ENCODE measurements around the gene UMOD. TPM values are rescaled to one million over a fixed set of nuclear protein-coding genes. Genes with fewer than 3 reads are reported as not detected.

Gene UMOD
- polyA plus RNA-seq, 3 donors, result not detected

- no peaks in the 10 kb centered on the region for H3K4me1 Mint-ChIP-seq
- no peak for DNase-seq
- H3K36me3 Mint-ChIP-seq, result no peaks in the 10 kb centered on the region
- TF ChIP-seq, protein P1, sequence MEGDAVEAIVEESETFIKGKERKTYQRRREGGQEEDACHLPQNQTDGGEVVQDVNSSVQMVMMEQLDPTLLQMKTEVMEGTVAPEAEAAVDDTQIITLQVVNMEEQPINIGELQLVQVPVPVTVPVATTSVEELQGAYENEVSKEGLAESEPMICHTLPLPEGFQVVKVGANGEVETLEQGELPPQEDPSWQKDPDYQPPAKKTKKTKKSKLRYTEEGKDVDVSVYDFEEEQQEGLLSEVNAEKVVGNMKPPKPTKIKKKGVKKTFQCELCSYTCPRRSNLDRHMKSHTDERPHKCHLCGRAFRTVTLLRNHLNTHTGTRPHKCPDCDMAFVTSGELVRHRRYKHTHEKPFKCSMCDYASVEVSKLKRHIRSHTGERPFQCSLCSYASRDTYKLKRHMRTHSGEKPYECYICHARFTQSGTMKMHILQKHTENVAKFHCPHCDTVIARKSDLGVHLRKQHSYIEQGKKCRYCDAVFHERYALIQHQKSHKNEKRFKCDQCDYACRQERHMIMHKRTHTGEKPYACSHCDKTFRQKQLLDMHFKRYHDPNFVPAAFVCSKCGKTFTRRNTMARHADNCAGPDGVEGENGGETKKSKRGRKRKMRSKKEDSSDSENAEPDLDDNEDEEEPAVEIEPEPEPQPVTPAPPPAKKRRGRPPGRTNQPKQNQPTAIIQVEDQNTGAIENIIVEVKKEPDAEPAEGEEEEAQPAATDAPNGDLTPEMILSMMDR (IDR thresholded peaks at IDR 0.05), result no peak
- Histone ChIP-seq H3K9ac (ENCODE audit: insufficient read depth, low read length, poor library complexity, severe bottlenecking) (no peak overlapping the region), H4K20me1 (ENCODE audit: insufficient read depth, low read length) (no peaks in the 10 kb centered on the region), H2AFZ (ENCODE audit: insufficient read depth, low read depth, low read length, poor library complexity, severe bottlenecking) (no peak overlapping the region), H3K27me3 (ENCODE audit: control insufficient read depth in 2 of 2, insufficient read depth in 2 of 2, low read length in 2 of 2) (no peaks in the 10 kb centered on the region), H3K4me2 (replicated peaks; ENCODE audit: extremely low read depth, low read length, poor library complexity, severe bottlenecking) (no peak overlapping the region), H3K9me3 (replicated peaks in 1 of 2; ENCODE audit: control insufficient read depth in 1 of 2, insufficient read depth in 1 of 2, low read length in 2 of 2) (no peaks in the 10 kb centered on the region), H3K4me1 (ENCODE audit: control insufficient read depth in 1 of 2, insufficient read depth in 2 of 2, low read length in 2 of 2) (no peaks in the 10 kb centered on the region), H3K79me2 (ENCODE audit: insufficient read depth, low read length) (no peaks in the 10 kb centered on the region), H3K27ac (ENCODE audit: low read depth in 1 of 2, low read length in 2 of 2) (no peak overlapping the region), H3K4me3 (replicated peaks in 1 of 3; ENCODE audit: low read depth in 2 of 3, low read length in 3 of 3) (no peak overlapping the region), H3K36me3 (replicated peaks in 1 of 2; ENCODE audit: control insufficient read depth in 1 of 2, insufficient read depth in 2 of 2, low read length in 2 of 2) (no peaks in the 10 kb centered on the region)
- 100% methylated on average over 1 of the region's 6 CpGs for WGBS (ENCODE audit: insufficient coverage)
- H3K4me3 Mint-ChIP-seq, result no peak overlapping the region
- intact Hi-C loops (cut with micrococcal nuclease), result no loop called here
- peaks cover 0 to 4% (median 0%) of the 10 kb centered on the region in 7 donors for H3K9me3 Mint-ChIP-seq
- H3K27me3 Mint-ChIP-seq (ENCODE audit: low read depth in 3 of 3), result peaks cover 4 to 20% (median 4%) of the 10 kb centered on the region in 3 donors
- no peak overlapping the region for H3K27ac Mint-ChIP-seq
Observed at GRCh38 chr16:20349615-20350014, 2.9 kb downstream of the UMOD start.

GRCh38 chr16:20348365-20349185 lies 3.9 kb downstream of the UMOD start:
- Histone ChIP-seq H3K9me3 (replicated peaks in 1 of 2; ENCODE audit: control insufficient read depth in 1 of 2, insufficient read depth in 1 of 2, low read length in 2 of 2) (no peaks in the 10 kb centered on the region), H4K20me1 (ENCODE audit: insufficient read depth, low read length) (no peaks in the 10 kb centered on the region), H3K27me3 (ENCODE audit: control insufficient read depth in 2 of 2, insufficient read depth in 2 of 2, low read length in 2 of 2) (no peaks in the 10 kb centered on the region), H3K79me2 (ENCODE audit: insufficient read depth, low read length) (no peaks in the 10 kb centered on the region), H3K4me3 (replicated peaks in 1 of 3; ENCODE audit: low read depth in 2 of 3, low read length in 3 of 3) (no peak overlapping the region), H3K4me2 (replicated peaks; ENCODE audit: extremely low read depth, low read length, poor library complexity, severe bottlenecking) (no peak overlapping the region), H3K27ac (ENCODE audit: low read depth in 1 of 2, low read length in 2 of 2) (no peak overlapping the region), H3K9ac (ENCODE audit: insufficient read depth, low read length, poor library complexity, severe bottlenecking) (no peak overlapping the region), H3K4me1 (ENCODE audit: control insufficient read depth in 1 of 2, insufficient read depth in 2 of 2, low read length in 2 of 2) (no peaks in the 10 kb centered on the region), H2AFZ (ENCODE audit: insufficient read depth, low read depth, low read length, poor library complexity, severe bottlenecking) (no peak overlapping the region), H3K36me3 (replicated peaks in 1 of 2; ENCODE audit: control insufficient read depth in 1 of 2, insufficient read depth in 2 of 2, low read length in 2 of 2) (no peaks in the 10 kb centered on the region)
- no peaks in the 10 kb centered on the region for H3K36me3 Mint-ChIP-seq
- TF ChIP-seq, protein P1 (IDR thresholded peaks at IDR 0.05), result no peak
- H3K27me3 Mint-ChIP-seq (ENCODE audit: low read depth in 3 of 3), result peaks cover 4 to 17% (median 4%) of the 10 kb centered on the region in 3 donors
- no peaks in the 10 kb centered on the region for H3K4me1 Mint-ChIP-seq
- H3K4me3 Mint-ChIP-seq, result no peak overlapping the region
- H3K9me3 Mint-ChIP-seq, result peaks cover 0 to 2% (median 0%) of the 10 kb centered on the region in 7 donors
- intact Hi-C loops (cut with micrococcal nuclease), result no loop called here
- 30% methylated on average over 76 of the region's 77 CpGs for WGBS (ENCODE audit: insufficient coverage)
- no peak overlapping the region for H3K27ac Mint-ChIP-seq
- DNase-seq, result no peak
